SW480 (cell line): ENCODE measurements around the gene PHPT1.
"Not testable (repeated sequence)": the region's sequence is repeated elsewhere in the genome, so short reads cannot be mapped to it uniquely, and the experiment has no call there.

Experiments
- DNase-seq: peaks from one replicate; pipeline ENCODE4 v3.0.0-alpha.2; 2016; ENCODE audit warnings: low spot score

The PHPT1 gene

DNA sequence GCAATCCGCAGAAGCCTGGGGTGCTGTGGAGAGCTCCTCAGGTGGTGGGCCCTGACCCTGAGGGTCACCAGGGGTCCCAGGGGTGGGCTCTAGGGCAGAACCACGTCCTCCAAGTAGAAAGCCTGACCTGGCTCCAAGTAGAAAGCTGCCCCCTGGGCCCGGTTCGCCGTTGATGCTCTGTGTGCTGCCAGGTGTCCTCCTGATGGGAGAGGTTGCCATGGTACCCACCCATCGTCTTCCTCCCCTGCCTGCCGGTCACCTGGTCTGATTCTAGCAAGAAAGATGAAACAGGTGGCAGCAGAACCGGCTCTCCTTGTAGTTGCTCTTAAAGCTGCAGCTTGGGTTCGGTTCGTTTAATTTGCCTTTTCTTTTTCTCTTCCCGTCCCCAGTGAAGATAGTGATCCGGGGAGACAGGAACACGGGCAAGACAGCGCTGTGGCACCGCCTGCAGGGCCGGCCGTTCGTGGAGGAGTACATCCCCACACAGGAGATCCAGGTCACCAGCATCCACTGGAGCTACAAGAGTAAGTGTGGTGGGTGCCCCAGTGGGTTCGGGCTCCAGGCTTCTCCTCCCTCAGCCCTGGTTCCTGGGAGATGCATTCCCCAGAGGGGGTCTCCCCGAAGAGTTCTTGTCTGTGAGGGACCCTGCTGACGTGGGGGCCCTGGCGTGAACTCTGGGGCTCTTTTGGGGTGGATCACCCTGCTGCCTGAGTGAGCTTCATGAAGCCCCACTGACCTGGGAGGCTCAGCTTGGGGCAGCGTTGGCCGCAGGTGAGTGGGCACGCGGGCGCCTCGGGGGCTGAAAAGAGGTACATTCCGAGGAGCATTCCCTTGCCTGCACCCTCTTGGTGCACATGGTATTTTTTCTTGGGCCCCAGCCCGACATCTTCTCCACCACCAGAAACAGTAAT lies 25.8 kb upstream of the PHPT1 start:
- DNase-seq: no peak

DNA sequence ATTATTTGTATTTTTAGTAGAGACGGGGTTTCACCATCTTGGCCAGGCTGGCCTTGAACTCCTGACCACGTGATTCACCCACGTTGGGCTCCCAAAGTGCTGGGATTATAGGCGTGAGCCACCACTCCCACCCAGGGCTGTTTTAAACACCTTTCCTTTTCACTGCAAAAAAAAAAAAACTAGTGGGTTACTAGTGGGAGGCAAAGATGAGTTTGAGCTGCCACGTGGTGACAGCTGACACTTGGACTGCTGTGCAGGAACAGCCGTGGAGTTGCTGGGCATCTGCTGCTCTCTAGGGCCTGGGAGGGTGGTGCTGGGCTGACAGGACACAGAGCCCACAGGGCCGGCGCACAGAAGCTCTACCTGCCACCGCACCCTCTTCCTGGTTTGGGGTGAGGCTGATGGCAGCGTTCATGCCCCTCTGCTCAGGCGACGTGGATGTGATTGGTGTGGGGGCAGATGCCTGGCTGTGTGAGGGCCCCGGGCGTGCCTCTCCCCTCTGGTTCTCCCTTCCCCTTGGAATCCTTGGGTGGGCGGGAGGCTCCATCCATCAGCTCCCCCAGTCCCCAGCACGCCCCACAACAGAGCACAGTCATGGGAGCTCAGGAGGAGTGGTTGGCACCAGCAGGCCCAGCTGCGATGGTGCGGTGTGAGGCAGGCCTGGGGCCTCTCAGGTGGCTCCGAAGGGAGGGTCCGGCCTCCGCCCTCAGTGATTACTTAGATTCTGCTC lies 24.5 kb upstream of the PHPT1 start:
- DNase-seq: no peak

- no peak for DNase-seq
Observed at GRCh38 chr9:136825295-136826187, 23.7 kb upstream of the PHPT1 start.

GRCh38 chr9:136826188-136826541 lies 23.0 kb upstream of the PHPT1 start:
- DNase-seq: no peak

DNA sequence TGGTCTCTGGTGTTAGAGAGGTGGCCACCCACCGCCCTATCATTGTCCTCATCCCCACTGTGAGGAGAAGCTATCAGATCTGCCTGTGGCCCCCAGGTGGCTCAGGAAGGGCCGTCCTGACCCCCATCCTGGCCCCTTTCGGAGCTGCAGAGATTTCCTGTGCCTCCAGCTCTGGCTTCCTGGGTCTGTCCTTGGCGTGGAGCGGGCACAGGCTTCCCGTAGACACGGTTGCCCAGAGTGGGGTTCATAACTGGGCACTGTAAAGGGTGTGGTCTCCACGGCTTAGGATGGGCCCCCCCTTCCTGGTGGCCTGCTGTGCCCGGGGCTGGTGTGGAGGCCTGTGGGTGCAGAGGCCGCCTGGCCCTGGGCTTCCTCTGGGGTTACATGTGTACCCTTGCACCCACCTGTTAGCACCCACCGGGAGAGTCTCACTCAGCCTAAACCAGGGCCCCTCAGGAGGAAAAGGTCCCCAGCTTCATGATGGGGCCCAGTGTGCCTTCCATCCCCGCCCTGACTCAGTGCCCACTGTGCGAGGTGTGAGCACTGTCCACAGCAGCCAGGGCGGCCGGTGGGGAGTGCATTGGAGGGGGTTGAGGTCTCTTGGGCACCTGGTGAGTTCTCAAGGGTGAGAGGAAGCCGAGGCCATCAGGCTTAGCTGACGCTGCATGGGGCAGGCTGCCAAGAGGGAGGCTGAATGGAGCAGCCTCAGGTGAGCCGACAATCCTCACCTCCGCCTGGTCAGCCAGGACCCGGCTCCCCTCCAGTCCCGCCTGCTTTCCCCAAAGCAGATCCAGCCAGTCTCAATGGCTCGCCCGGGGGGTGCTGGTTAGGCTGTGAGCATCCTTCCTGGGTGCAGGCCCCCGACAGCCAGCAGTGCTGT lies 22.3 kb upstream of the PHPT1 start:
- DNase-seq: no peak

- DNase-seq: no peak
Observed at GRCh38 chr9:136827794-136828473, 21.3 kb upstream of the PHPT1 start.

DNA sequence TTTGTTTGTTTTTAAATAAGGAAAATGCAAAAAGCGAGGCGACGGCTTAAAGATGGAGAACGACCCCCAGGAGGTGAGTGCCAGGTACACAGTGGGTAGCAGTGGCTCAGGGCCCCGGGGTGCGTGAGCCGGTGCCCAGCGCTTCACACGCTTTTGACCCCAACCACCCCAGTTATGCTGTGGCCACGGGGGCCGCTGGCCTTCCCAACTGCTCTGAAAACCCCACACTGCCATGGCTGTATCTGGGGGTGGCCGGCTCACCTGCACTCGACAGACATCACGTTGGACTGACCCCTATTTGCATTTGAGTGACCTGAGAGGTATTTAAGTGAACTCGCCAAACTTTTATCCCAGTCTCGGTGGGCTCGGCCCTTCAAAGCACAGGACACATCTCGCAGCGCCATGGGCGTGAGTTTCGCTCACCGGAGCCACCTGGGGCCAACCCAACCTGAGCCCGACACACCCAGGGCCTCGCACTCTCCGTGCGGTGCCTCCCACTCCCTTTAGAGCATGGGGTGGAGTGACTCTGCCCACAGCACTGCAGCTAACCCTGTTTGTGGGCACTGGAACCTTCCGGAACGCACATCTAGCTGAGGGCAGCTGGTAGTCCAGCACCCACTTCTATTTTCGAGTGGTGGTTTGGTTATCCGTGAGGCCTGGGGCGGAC lies 20.6 kb upstream of the PHPT1 start:
- no peak for DNase-seq

DNA sequence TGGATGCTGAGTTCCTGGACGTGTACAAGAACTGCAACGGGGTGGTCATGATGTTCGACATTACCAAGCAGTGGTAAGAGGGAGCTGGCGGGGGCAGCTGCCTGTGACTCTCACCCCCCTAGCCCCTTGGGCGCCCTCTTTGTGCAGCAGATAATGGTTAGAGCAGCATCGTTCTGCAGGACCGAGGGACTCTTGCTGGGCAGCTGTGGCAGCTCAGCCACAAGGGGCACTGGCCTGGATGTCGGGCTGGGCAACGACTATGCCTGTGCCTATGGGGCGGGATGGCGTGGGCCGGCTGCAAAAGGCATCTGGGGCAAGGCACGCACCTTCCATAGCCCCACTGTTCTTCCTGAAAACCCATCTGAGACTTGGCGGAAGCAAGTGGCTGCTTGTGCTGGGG lies 19.8 kb upstream of the PHPT1 start:
- no peak for DNase-seq

- no peak for DNase-seq
Observed at GRCh38 chr9:136829981-136830885, 19.0 kb upstream of the PHPT1 start.

DNA sequence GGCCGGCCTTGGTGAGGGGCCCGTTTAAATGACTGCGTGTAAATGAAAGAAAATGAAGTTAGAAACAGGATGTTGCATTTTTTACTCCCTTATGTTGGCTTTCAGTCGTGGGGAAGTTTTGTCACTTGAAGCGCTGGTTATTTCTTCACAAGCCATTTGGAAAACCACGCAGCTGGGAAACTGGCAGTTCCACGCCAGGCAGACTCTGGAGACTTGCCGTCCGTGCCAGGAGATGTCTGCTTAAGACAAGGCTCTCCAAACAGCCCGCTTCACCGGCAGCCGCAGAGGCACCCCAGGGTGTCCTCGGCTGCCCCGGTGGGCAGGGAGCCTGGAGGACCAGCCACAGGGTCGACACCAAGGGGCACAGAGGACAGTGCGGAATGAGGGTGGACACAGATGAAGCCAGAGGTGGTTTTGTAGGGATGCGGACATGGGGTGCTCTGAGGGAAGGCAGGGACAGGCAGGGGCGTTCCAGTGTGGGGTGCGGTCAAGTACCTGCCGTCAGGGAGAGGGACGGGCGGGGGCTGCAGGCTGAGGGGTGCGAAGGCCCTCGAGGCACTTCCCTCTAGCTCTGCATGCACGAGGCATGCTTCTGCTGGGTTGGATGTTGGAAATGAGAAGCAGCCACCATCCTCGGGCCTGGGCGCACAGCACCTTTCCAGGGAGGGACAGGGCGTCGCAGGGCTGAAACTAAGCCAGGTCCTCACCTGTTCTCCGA lies 18.0 kb upstream of the PHPT1 start:
- DNase-seq: no peak

GRCh38 chr9:136831720-136832104 lies 17.5 kb upstream of the PHPT1 start:
- DNase-seq: no peak

DNA sequence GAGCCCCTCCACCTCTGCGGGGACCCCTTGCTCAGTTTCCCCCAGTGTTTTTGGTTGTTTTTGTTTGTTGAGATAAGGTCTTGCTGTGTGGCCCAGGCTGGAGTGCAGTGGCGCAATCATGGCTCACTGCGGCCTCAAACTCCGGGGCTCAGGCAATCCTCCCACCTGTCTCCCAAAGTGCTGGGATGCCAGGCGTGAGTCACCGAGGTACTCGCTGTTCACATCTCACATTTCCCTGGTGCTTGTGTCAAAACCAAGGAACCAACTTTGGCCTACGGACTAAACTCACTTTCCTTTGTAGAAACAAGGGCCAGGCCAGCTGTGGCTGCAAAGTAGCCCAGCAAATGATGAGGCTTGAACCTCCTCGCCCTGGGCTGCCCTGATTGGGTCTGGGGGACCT lies 16.6 kb upstream of the PHPT1 start:
- DNase-seq: no peak

DNA sequence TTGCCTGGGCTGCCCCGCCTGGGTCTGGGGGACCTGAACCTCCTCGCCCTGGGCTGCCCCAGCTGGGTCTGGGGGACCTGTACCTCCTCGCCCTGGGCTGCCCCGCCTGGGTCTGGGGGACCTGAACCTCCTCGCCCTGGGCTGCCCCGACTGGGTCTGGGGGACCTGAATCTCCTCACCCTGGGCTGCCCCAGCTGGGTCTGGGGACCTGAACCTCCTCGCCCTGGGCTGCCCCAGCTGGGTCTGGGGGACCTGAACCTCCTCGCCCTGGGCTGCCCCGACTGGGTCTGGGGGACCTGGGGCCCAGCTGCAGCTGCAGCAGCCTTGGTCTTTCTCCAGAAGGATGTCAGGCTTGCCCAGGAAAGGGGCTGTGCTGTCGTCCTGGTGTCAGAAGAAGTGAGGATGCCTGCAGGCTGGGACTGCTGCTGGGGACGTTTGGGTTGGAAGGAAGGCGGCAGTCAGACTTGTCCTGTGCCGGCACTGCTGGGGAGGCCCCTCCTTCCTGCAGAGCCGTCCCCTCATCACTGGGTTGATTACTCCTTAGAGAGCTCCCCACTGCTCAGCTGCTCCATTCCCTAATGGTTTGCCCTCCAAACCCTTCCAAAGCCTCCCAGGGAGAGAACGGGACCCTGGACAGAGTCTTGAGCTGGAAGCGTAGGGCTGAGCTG lies 15.7 kb upstream of the PHPT1 start:
- not testable (repeated sequence) for DNase-seq

DNA sequence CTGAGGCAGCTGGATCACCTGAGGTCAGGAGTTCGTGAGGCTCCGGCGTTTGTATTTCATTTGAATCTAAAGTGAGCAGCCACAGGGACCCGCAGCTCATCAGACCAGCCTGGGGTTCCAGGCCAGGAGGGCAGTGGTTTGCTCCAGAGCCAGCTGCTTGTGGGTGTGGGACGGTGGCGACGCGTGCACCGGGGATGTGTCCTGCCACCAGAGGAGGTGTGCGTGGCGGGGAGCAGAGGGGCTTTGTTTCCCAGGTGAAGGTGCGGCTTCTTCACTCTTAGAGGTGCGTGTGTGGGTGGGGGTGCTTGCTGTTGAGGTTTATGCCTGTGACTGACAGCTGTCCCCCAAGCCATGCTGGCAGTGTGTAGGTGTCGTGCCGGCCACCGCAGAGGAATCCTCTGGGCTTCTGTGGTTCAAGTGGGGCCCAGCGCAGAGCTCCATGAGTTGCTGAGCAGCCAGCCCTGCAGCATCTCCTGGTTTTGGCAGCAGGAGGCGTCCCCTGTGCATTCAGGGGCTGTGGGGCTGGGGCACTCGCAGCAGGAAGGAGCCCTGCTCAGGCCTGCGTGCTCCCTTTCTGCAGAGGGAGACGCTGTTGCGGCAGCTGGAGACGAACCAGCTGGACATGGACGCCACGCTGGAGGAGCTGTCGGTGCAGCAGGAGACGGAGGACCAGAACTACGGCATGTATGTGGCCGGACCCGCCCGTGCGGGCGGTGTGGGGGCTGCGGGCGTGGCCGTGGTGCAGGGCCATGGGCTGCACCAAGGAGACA lies 13.9 kb upstream of the PHPT1 start:
- DNase-seq: no peak

DNA sequence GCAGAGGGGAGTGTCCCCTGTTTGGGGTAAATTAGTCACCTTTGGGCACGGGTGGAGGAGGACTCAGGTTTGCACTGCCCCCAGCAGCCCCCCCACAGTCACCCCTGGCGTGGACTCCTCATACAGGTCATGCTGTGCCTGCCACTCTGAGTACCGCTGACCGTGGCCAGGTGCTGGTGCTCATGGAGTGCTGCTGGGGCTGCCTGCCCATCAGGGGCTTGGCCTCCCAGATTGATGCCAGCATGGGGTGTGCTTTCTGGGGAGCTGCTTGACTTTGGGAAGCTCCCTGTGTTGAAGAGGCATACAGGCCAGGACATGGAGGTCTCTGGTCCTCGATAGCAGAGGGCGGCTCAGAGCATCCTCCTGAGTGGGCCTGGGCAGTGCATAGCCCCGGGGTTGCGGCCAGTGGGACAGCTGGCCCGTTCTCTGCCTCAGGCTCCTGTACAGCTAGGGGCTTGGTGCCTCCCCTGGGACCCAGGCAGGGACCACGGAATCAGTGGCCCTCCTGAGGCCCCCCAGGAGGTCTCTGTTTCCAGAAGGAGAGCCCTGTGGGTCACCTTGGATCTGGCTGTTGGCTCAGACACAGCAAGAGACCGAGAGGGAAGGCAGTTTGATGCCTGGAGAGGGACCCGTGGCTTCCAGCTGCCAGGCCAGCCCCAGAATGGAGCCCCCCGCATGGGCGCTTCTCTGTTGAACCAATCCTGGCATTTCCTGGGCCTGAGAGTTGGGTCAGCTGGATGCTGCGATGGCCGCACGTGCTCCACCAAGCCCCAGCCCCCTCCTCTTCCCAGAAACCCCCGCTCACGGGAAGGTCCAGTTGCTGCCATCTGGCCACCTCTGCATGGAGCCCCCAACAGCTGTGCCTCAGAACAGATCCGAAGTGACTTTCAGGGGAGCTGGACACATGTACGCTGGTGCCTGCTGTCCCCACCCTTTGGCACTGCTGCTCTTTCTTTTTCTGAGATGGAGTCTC lies 13.0 kb upstream of the PHPT1 start:
- no peak for DNase-seq
